Neural cell (in vitro differentiated cells): ENCODE data around the gene SLC17A2. TPM values are rescaled to one million over a fixed set of nuclear protein-coding genes. Genes with fewer than 3 reads are reported as not detected.
"Not testable (repeated sequence)": the region's sequence is repeated elsewhere in the genome, so short reads cannot be mapped to it uniquely, and the experiment has no call there.

Experiments
- H2AFZ ChIP-seq: fragments of 200-600, 300-800 bp; sonication (generic), shearing (Covaris generic); 2 replicates; pipeline ENCODE4 v1.6.0; 2014; ENCODE audit warnings: low read depth, mild to moderate bottlenecking, antibody characterized with exemption, low read length, moderate library complexity
- H3F3A ChIP-seq: fragments of 200-600 bp; shearing (Covaris generic); 2 replicates; pipeline ENCODE4 v1.6.1; 2016; ENCODE audit warnings: mild to moderate bottlenecking, moderate library complexity, mixed read lengths, antibody characterized with exemption, low read length; ENCODE audit not compliant: insufficient read depth, poor library complexity, severe bottlenecking
- H3K27ac ChIP-seq: fragments of 200-600, 300-800 bp; sonication (generic), shearing (Covaris generic); 2 replicates; pipeline ENCODE4 v1.5.1; 2014; ENCODE audit warnings: mild to moderate bottlenecking, low read length, moderate library complexity
- H3K27me3 ChIP-seq: fragments of 300-800, 200-600 bp; sonication (generic), shearing (Covaris generic); 2 replicates; pipeline ENCODE4 v1.6.0; 2014; ENCODE audit warnings: mild to moderate bottlenecking, low read depth, low read length, moderate library complexity; ENCODE audit not compliant: insufficient read depth
- H3K36me3 ChIP-seq: fragments of 300-800, 200-600 bp; sonication (generic), shearing (Covaris generic); 2 replicates; pipeline ENCODE4 v1.5.1; 2014; ENCODE audit warnings: mild to moderate bottlenecking, antibody characterized with exemption, low read length, moderate library complexity; ENCODE audit not compliant: insufficient read depth
- H3K4me2 ChIP-seq: fragments of 300-800, 200-600 bp; sonication (generic), shearing (Covaris generic); 2 replicates; pipeline ENCODE4 v1.6.0; 2014; ENCODE audit warnings: mild to moderate bottlenecking, low read length
- H3K4me3 ChIP-seq: fragments of 300-800, 200-600 bp; sonication (generic), shearing (Covaris generic); 2 replicates; pipeline ENCODE4 v1.5.1; 2014; ENCODE audit warnings: mild to moderate bottlenecking, low read length, moderate library complexity
- H3K79me2 ChIP-seq: fragments of 200-600 bp; shearing (Covaris generic); replicated peaks from 2 replicates; pipeline ENCODE4 v1.6.0; 2014; ENCODE audit warnings: mild to moderate bottlenecking, low read length, moderate library complexity; ENCODE audit not compliant: insufficient read depth
- H3K9ac ChIP-seq: fragments of 300-800, 200-600 bp; sonication (generic), shearing (Covaris generic); 2 replicates; pipeline ENCODE4 v1.6.1; 2016; ENCODE audit warnings: mild to moderate bottlenecking, low read length, mixed read lengths
- H3K9me2 ChIP-seq: fragments of 200-600 bp; shearing (Covaris generic); 2 replicates; pipeline ENCODE4 v1.6.1; 2016; ENCODE audit warnings: mild to moderate bottlenecking, low read length, mixed read lengths; ENCODE audit not compliant: insufficient read depth
- H3K9me3 ChIP-seq: fragments of 200-600, 300-800 bp; sonication (generic), shearing (Covaris generic); 2 replicates; pipeline ENCODE4 v1.6.1; 2016; ENCODE audit warnings: mild to moderate bottlenecking, mixed run types, low read length, moderate library complexity, mixed read lengths
- H4K20me1 ChIP-seq: fragments of 200-600 bp; shearing (Covaris generic); 2 replicates; pipeline ENCODE4 v1.6.1; 2016; ENCODE audit warnings: mild to moderate bottlenecking, mixed run types; ENCODE audit not compliant: insufficient read depth
- EZH2 ChIP-seq: fragments of 200-600, 300-800 bp; shearing (Covaris generic), sonication (generic); IDR thresholded peaks from 2 replicates; pipeline ENCODE4 v1.6.1; 2014; ENCODE audit warnings: antibody characterized with exemption, low read length, borderline replicate concordance, mild to moderate bottlenecking; ENCODE audit not compliant: insufficient read depth, poor library complexity, severe bottlenecking
- MXI1 ChIP-seq: fragments of 450-650 bp; conservative IDR thresholded peaks from 2 replicates; pipeline ENCODE4 v1.6.1; 2014; ENCODE audit warnings: antibody characterized with exemption, mild to moderate bottlenecking; ENCODE audit not compliant: poor library complexity, severe bottlenecking
- POLR2AphosphoS5 ChIP-seq: IDR thresholded peaks from 2 replicates; pipeline ENCODE4 v1.6.1; 2012
- RAD21 ChIP-seq: fragments of 450-650 bp; conservative IDR thresholded peaks from 2 replicates; pipeline ENCODE4 v1.6.1; 2014; ENCODE audit warnings: antibody characterized with exemption, mild to moderate bottlenecking, moderate library complexity
- SMC3 ChIP-seq: fragments of 450-650 bp; conservative IDR thresholded peaks from 2 replicates; pipeline ENCODE4 v1.6.1; 2014; ENCODE audit warnings: antibody characterized with exemption, mild to moderate bottlenecking, moderate library complexity; ENCODE audit not compliant: poor library complexity
- TAF1 ChIP-seq: IDR thresholded peaks from 2 replicates; pipeline ENCODE4 v1.6.1; 2012; ENCODE audit warnings: low read depth
- polyA plus RNA-seq: library from polyadenylated mRNA; depleted of rRNA; stranded (reverse); fragments of >200 nt; gene quantifications from 2 replicates; pipeline ENCODE4 v1.2.3, GENCODE V29; 2014
- TF ChIP-seq, protein P1 (sequence below): IDR thresholded peaks from 2 replicates; pipeline ENCODE4 v1.6.1; 2012; ENCODE audit warnings: borderline replicate concordance

SLC17A2 gene
- polyA plus RNA-seq, 1 donor from 2014 or later: not detected

GRCh38 chr6:25951296-25952032, 21.0 kb upstream of the SLC17A2 start:
- Histone ChIP-seq H3K79me2 (no peaks in the 10 kb centered on the region), H3K36me3 (no peaks in the 10 kb centered on the region), H3K9me2 (no peaks in the 10 kb centered on the region), H3K4me3 (no peak overlapping the region), H2AFZ (no peak overlapping the region), H4K20me1 (no peaks in the 10 kb centered on the region), H3K9ac (no peak overlapping the region), H3K27ac (no peak overlapping the region), H3F3A (no peaks in the 10 kb centered on the region), H3K9me3 (no peaks in the 10 kb centered on the region), H3K27me3 (no peaks in the 10 kb centered on the region), H3K4me2 (no peak overlapping the region)
- TF ChIP-seq EZH2: no peak
- no peak for TF ChIP-seq POLR2AphosphoS5
- TF ChIP-seq MXI1: no peak

DNA sequence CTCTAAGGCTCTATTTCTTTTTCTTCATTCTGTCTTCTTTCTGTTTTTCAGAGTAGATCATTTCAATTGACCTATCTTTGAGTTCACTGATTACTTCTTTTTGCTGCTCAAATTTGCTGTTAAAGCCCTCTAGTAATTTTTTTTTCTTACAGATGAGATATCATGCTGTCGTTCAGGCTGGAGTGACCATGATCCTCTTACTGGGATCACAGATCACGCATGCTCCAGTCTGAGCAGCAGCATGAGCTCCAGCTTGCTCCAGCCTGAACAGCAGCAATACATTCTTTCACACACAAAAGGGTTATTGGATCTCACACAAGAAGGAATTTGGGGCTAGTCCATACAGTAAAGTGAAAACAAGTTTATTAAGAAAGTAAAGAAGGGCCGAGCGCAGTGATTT, 19.8 kb upstream of the SLC17A2 start:
- Histone ChIP-seq H2AFZ (no peak overlapping the region), H3K9me2 (no peaks in the 10 kb centered on the region), H3K36me3 (no peaks in the 10 kb centered on the region), H3K27ac (no peak overlapping the region), H3K27me3 (no peaks in the 10 kb centered on the region), H3K9ac (no peak overlapping the region), H3K4me3 (no peak overlapping the region), H4K20me1 (no peaks in the 10 kb centered on the region), H3K79me2 (no peaks in the 10 kb centered on the region), H3F3A (no peaks in the 10 kb centered on the region), H3K4me2 (no peak overlapping the region), H3K9me3 (no peaks in the 10 kb centered on the region)
- TF ChIP-seq MXI1 (no peak), EZH2 (no peak)

DNA sequence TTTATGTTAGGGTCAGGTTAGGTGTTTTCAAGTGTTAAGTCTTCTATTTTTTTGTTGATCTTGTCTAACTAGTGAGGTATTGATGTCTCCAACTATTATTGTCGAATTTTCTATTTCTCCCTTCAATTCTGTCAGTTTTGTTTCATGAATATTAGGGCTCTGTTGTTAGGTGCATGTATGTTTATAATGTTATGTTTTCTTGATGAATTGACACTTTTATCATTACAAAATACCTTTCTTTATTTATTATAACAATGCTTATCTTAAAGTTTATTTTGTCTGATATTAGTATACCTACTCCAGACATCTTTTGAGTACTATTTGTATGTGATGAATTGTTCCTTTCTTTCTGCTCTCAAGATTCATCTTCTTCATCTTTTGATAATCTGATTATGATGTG, 19.2 kb upstream of the SLC17A2 start:
- no peaks in the 10 kb centered on the region for H3F3A ChIP-seq
- H2AFZ ChIP-seq: no peak overlapping the region
- no peaks in the 10 kb centered on the region for H3K27me3 ChIP-seq
- no peaks in the 10 kb centered on the region for H3K36me3 ChIP-seq
- H3K27ac ChIP-seq: no peak overlapping the region
- H3K4me2 ChIP-seq: no peak overlapping the region
- TF ChIP-seq, protein P1, sequence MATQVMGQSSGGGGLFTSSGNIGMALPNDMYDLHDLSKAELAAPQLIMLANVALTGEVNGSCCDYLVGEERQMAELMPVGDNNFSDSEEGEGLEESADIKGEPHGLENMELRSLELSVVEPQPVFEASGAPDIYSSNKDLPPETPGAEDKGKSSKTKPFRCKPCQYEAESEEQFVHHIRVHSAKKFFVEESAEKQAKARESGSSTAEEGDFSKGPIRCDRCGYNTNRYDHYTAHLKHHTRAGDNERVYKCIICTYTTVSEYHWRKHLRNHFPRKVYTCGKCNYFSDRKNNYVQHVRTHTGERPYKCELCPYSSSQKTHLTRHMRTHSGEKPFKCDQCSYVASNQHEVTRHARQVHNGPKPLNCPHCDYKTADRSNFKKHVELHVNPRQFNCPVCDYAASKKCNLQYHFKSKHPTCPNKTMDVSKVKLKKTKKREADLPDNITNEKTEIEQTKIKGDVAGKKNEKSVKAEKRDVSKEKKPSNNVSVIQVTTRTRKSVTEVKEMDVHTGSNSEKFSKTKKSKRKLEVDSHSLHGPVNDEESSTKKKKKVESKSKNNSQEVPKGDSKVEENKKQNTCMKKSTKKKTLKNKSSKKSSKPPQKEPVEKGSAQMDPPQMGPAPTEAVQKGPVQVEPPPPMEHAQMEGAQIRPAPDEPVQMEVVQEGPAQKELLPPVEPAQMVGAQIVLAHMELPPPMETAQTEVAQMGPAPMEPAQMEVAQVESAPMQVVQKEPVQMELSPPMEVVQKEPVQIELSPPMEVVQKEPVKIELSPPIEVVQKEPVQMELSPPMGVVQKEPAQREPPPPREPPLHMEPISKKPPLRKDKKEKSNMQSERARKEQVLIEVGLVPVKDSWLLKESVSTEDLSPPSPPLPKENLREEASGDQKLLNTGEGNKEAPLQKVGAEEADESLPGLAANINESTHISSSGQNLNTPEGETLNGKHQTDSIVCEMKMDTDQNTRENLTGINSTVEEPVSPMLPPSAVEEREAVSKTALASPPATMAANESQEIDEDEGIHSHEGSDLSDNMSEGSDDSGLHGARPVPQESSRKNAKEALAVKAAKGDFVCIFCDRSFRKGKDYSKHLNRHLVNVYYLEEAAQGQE: no peak
- TF ChIP-seq MXI1 (no peak), RAD21 (no peak), SMC3 (no peak), TAF1 (no peak), POLR2AphosphoS5 (no peak)
- H3K9me3 ChIP-seq: no peaks in the 10 kb centered on the region
- no peaks in the 10 kb centered on the region for H3K79me2 ChIP-seq
- no peak overlapping the region for H3K9ac ChIP-seq
- no peaks in the 10 kb centered on the region for H3K9me2 ChIP-seq
- no peaks in the 10 kb centered on the region for H4K20me1 ChIP-seq
- H3K4me3 ChIP-seq: no peak overlapping the region

DNA sequence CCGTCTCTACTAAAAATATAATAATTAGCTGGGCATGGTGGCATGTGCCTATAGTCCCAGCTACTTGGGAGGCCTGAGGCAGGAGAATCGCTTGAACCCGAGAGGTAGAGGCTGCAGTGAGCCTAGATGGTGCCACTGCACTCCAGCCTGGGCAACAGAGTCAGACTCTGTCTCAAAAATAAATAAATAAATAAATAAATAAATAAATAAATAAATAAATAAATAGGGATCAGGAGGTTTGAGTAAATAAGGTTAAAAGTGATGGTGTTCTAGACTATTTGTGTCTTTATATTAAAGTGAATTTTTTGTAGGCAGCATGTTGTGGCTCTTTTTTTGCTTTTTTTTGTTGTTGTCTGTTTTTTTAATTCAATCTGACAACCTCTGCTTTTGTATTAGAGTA, 17.0 kb upstream of the SLC17A2 start:
- not testable (repeated sequence) for H3F3A ChIP-seq, H4K20me1 ChIP-seq, H3K27ac ChIP-seq, H3K4me3 ChIP-seq, H3K36me3 ChIP-seq, H3K9me2 ChIP-seq, H3K79me2 ChIP-seq, H3K4me2 ChIP-seq, H3K27me3 ChIP-seq, H2AFZ ChIP-seq, H3K9me3 ChIP-seq, H3K9ac ChIP-seq
